ENCODE results near the gene DCC.

DCC gene

DNA sequence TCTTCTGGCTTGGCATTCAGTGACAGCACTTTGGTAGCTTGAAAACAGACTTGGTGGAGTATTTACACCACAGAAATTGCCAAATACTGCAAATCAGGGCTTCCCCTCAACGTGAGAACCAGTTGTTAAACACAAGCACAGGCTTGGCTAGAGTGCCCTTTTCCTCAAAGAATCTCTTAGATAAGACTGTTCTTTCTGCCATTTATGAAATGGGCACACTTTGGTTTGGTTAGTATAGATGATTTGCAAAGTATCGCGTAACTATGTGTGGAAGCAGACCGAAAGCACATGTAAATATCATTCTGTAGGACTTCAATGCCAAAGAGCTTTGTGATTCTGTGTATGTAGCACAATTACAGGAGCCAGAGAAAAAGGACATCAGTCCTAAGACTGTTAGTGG lies 308.2 kb downstream of the DCC start:
- TF ChIP-seq, protein P1, sequence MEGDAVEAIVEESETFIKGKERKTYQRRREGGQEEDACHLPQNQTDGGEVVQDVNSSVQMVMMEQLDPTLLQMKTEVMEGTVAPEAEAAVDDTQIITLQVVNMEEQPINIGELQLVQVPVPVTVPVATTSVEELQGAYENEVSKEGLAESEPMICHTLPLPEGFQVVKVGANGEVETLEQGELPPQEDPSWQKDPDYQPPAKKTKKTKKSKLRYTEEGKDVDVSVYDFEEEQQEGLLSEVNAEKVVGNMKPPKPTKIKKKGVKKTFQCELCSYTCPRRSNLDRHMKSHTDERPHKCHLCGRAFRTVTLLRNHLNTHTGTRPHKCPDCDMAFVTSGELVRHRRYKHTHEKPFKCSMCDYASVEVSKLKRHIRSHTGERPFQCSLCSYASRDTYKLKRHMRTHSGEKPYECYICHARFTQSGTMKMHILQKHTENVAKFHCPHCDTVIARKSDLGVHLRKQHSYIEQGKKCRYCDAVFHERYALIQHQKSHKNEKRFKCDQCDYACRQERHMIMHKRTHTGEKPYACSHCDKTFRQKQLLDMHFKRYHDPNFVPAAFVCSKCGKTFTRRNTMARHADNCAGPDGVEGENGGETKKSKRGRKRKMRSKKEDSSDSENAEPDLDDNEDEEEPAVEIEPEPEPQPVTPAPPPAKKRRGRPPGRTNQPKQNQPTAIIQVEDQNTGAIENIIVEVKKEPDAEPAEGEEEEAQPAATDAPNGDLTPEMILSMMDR (IDR thresholded peaks at IDR 0.05; ENCODE audit: borderline replicate concordance, insufficient read depth, low read depth, low read length): no peak
- no peak overlapping the region for H3K4me3 ChIP-seq (ENCODE audit: low read depth, low read length)

DNA sequence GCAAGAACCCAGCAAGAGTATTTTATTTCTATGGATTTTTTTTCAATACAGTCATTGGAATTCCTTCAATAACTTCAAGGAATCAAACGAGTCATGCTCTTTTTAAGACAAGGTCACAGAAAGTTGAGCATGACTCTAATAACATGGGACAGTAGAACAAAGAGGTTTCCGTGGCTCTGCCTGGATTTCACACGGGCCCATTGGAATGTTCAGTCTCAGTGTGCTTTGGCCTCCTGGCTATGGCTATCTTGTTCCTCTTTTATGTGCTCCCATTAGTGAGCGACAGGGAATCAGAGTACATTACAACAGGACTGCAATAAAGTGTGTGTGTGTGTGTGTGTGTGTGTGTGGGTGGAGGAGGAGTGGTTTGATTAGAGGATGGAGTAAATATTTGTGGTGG lies 312.4 kb downstream of the DCC start:
- no peak overlapping the region for H3K4me3 ChIP-seq (ENCODE audit: low read depth, low read length)
- TF ChIP-seq, protein P1 (IDR thresholded peaks at IDR 0.05; ENCODE audit: borderline replicate concordance, insufficient read depth, low read depth, low read length): no peak

DNA sequence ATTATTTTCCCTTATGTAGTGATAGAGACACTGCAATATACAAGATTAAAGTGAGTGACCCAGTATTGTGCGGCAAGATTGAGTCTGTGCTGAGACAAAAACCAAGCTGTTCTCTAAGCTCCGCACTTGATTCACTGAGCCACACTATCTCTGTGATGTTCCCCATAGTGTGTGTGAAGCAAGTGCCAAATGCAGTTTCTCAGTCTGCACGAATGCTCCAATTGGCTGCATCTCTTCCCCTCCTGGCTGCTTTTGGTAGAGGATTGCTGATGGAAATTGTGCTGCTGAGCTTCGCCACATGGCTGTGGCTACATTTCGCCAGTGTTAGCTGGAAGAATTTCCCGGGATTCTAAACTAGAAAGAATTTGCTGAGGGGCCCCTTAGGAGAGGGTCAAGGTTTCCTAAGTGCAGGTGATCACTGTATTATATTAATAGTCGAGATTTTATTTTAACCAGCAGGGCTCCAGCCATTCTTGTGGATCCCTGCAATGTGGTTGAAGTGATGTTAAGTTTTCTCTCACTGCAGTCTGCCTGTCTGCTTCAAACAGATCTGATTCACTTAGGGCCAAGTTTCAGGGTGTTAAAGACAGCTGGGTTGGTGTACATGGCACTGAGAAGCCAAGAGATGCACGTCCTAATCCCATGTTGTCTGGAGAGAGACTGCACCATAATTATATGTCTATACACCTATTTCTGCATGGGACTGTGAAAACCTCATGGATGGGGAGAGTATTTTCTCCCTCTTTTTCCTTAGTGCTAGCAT lies 317.2 kb downstream of the DCC start:
- TF ChIP-seq, protein P1 (IDR thresholded peaks at IDR 0.05; ENCODE audit: borderline replicate concordance, insufficient read depth, low read depth, low read length): no peak

DNA sequence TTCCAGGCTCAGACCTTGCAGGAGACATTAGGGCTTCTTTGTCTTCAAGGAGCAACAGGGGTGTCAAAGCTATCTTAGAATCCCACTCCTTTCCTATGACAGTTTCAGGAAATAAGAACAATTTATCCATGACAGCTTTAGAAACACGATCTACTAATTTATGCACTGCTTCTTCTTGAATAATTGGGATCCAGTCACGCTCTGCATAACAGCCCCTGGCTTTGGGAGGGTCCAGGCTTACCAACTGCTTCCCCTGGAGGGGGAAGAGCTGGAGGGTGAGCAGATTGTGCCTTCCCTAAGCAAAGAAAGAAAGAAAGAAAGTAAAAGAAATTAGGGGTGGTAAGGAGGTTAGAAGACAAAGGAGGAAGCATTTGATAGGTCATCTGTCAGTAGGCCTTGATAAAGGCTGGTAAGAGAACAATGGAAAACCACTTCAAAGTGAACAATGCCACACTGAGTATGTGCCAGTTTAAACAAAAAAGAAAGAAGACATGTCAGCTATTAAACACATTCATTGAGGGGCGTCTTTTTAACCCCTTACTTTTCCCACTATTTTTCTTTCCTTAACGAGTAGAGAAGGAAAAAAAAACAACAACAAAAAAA lies 327.6 kb downstream of the DCC start:
- H3K4me3 ChIP-seq (ENCODE audit: low read depth, low read length): no peak overlapping the region
- TF ChIP-seq, protein P1 (IDR thresholded peaks at IDR 0.05; ENCODE audit: borderline replicate concordance, insufficient read depth, low read depth, low read length): no peak

More for the DNA sequence above, 317.2 kb downstream of the DCC start:
- H3K4me3 ChIP-seq (ENCODE audit: low read depth, low read length): no peak overlapping the region

DNA sequence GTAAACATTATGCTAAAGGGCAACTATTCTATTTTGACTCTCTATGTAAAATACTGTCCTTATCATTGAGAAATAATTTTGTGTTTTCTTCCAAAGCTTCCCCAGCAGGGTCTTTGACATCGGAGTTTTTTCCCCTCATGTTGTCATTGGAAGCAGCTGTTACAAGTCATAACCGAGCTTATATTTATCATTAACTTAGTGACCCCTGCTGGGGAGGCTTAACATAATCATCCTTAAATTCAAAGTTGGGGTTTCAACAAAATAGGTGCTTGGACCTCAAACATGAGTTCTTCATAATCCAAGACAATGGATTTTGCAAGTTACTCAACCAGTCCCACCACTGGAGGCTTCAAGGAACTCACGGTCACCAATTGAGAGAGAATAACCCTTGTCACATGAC lies 330.9 kb downstream of the DCC start:
- TF ChIP-seq, protein P1 (IDR thresholded peaks at IDR 0.05; ENCODE audit: borderline replicate concordance, insufficient read depth, low read depth, low read length): no peak
- no peak overlapping the region for H3K4me3 ChIP-seq (ENCODE audit: low read depth, low read length)

DNA sequence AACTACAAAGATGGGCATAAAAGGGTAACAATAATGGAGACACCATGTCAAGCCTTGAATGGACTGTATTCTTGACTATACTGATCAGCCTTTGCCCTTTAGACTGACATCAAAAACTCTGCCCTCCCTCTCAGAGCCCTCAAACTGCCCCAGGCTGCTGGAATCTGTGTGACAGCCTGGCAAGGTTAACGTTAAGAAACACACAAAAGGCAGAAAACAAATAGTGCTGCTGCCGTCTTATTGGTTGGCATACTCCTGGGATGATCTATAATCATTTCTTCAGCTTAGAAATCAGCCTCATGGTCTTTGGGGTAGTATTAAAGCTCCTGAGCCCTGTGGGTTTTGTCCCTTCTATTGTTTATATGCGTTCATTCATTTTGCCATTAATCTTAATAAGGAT lies 338.0 kb downstream of the DCC start:
- no peak overlapping the region for H3K4me3 ChIP-seq (ENCODE audit: low read depth, low read length)
- TF ChIP-seq, protein P1 (IDR thresholded peaks at IDR 0.05; ENCODE audit: borderline replicate concordance, insufficient read depth, low read depth, low read length): no peak

DNA sequence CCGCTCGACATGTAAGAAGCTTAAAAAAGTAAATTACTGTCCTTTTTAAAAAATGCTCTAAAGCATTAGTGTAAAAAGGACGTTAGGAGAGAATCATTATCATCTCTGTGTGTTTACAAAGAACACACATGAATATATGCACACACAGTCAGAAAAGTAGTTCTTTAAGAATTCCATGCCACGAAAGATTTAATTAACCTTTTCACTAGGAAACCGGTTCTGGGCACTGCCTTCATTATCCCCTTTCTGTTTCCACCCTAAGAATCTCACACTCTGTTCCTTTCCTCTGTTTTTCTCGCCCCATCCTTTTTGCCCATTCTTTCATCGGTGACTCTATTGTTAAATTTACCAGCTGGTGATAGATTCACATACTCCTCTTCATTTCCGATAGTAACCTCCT lies 338.6 kb downstream of the DCC start:
- H3K4me3 ChIP-seq (ENCODE audit: low read depth, low read length): no peak overlapping the region
- TF ChIP-seq, protein P1 (IDR thresholded peaks at IDR 0.05; ENCODE audit: borderline replicate concordance, insufficient read depth, low read depth, low read length): no peak
